GM18508 (cell line): ENCODE measurements around the gene ANXA2R.
"Not testable (repeated sequence)": the region's sequence is repeated elsewhere in the genome, so short reads cannot be mapped to it uniquely, and the experiment has no call there.

Source experiments
- ATAC-seq: cut with Tn5 transposase; IDR thresholded peaks from one replicate; pipeline ENCODE4 v1.9.1; 2021; ENCODE audit warnings: moderate number of reproducible peaks; ENCODE audit not compliant: insufficient read depth, unreplicated experiment

Gene ANXA2R

GRCh38 chr5:43036856-43037635 lies 3.1 kb downstream of the ANXA2R start:
- ATAC-seq, result no peak

DNA sequence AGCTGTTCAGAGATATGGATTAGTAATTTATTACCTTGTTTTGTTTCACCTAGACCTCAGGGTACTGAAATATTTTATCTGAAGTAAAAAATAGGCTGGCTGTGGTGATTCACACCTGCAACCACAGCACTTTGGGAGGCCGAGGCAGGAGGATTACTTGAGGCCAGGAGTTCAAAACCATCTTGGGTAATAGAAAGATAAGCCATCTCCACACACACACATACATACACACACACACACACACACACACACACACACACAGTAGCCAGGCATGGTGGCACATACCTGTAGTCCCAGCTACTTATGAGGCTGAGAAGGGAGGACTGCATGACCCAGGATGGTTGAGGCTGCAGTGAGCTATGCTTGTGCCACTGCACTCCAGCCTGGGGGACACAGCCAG lies 3.7 kb downstream of the ANXA2R start:
- ATAC-seq, result no peak

DNA sequence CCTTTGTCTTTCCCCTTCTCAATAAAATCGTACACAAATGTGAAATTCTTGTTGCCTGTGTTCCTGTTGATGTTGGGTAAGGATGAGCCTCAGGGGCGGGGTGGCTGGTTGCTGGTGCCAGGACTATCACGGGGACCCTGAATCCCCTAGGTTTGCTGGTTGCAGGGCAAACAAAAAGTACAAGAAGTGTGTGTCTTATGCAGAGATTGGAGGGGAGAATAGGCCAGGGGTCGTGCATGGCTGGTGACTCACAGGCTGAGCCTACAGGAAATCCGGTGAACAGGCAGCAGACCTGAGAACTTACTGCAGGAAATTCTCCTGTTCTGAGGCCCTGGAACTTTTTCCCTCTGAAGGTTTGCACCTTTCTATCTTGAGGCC lies 5.5 kb downstream of the ANXA2R start:
- ATAC-seq, result no peak

DNA sequence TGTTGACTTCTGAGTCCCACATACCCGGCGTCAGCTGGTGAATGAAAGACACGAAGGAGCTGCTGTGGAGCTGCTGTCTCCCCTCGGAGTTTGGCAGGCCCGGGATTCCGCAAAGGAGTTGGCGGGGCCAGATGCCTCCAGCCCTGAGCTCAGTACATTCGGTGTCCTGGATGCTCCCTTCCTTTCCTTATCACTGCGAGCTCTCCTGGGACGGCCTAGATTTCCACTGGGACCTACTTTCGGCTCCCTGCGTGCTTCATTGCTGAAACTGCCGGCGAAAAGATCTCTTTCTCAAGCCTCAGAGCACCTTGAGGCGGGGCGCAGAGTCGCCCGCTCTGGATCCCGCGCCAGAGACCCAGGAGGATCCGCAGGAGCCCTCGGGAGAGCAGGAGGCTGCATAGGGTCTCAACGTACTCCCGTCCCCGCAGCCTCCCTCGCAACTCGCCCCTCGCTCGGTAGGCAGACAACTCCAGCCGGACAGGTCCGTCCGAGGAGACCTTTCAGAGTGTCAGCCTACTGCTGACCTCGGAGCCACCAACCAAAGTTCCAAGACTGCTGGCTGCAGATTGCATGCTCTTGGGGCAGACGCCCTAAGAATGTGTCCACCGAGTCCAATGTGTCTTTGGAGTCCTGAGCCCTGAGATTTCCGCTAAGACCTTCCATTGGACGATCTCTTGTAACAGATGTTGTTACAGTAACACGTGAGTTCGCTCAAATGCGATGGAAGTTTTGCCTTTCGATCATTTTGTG lies 6.1 kb downstream of the ANXA2R start:
- no peak for ATAC-seq

DNA sequence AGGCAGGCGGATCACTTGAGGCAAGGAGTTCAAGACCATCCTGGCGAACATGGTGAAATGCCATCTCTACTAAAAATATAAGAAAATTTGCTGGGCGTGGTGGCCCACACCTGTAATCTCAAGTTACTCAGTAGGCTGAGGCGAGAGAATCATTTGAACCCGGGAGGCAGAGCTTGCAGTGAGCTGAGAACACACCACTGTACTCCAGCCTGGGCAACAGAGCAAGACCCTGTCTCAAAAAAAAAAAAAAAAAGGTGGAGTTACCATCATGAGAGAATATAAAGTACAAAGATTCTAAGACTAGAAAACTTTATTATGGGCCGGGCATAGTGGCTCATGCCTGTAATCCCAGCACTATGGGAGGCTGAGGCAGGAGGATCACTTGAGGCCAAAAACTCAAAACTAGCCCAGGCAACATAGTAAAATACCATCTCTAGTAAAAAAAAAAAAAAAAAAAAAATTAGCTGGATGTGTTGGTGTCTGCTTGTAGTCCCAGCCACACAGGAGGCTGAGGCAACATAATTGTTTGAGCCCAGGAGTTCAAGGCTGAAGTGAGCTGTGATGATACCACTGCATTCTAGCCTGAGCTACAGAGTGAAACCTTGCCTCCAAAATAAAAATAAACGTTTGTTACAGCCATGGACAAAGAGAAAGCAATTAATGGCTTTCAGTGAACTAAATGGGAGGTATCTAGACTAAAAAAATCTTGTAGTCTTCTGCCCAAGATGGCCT lies 12.9 kb downstream of the ANXA2R start:
- ATAC-seq, result no peak

- not testable (repeated sequence) for ATAC-seq
Observed at GRCh38 chr5:43025184-43025950, 14.8 kb downstream of the ANXA2R start.

GRCh38 chr5:43024217-43024616 lies 15.9 kb downstream of the ANXA2R start:
- no peak for ATAC-seq

- no peak for ATAC-seq
Observed at GRCh38 chr5:43021151-43021550, 19.0 kb downstream of the ANXA2R start.

GRCh38 chr5:43020399-43020746 lies 19.7 kb downstream of the ANXA2R start:
- ATAC-seq, result peak; percentile 11

- peak; percentile 64 for ATAC-seq
Observed at GRCh38 chr5:43019614-43020398, 20.3 kb downstream of the ANXA2R start.

GRCh38 chr5:43019291-43019613 lies 20.9 kb downstream of the ANXA2R start:
- no peak for ATAC-seq

GRCh38 chr5:43017428-43017815 lies 22.7 kb downstream of the ANXA2R start:
- ATAC-seq, result no peak

GRCh38 chr5:43016217-43016779 lies 23.8 kb downstream of the ANXA2R start:
- ATAC-seq, result no peak

DNA sequence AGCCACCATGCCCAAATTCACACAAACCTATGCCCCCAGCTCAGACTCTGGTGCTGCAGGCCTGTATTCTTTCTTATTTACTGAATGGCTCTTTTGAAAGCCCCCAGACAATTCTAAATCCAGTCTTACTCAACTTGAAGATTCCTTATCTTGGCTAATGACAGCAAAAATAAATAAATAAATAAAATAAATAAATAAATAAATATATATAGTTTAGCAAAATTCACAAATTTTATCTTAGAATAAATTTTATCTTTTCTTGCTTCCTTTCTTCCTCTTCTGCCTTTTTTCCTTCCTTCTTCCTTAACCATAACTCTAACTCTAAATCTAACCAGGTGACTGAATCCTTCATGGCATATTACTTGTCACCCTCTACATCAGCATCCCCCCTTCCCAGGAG lies 25.6 kb downstream of the ANXA2R start:
- no peak for ATAC-seq

- no peak for ATAC-seq
Observed at GRCh38 chr5:43010935-43011315, 29.2 kb downstream of the ANXA2R start.

- ATAC-seq, result peak; percentile 34
Observed at GRCh38 chr5:43008363-43009153, 31.6 kb downstream of the ANXA2R start.

GRCh38 chr5:43007911-43008362 lies 32.2 kb downstream of the ANXA2R start:
- ATAC-seq, result peak; percentile 34

DNA sequence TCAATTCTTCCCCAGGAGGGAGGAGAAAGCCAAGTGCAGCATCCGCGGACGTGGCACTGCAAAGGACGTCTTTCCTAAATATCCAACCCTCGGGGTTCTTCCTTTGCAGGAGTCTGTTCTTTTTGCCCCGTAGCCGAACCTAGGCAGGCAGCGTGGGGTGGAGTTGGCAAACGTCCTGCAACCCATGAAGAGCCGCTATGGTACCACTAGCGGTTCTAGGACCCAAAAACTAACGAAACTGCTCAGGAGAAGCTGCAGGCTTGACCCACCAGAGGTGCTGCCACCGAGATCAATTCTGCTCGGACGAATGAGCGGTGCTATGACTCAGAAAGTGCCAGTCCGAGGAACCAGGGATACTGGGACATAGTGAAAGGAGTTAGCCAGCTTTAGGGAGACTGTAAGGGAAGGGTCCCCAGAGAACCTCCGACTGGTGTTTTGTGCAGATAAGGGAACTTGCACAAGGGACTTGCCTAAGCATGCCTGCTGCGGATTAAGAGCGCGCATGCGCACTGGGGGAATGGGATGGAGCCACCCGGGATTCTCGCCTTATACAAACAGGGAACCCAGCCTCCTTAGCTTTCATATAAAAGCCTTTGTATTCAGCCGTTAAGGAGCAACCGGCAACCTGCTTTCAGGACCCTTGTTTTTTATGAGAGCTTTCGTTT lies 32.7 kb downstream of the ANXA2R start:
- ATAC-seq, result no peak
